NCI-H460 (cell line): Measurements from ENCODE around the gene TJAP1. TPM values are rescaled to one million over a fixed set of nuclear protein-coding genes. Genes with fewer than 3 reads are reported as not detected.
"Not testable (repeated sequence)": the region's sequence is repeated elsewhere in the genome, so short reads cannot be mapped to it uniquely, and the experiment has no call there.

Experiments used
- DNase-seq: peaks from one replicate; pipeline ENCODE4 v3.0.0-alpha.2; 2016; ENCODE audit warnings: low read depth; ENCODE audit errors: extremely low read depth
- total RNA-seq: library from RNA; depleted of rRNA; stranded (reverse); fragments of >200 nt; shearing (Covaris generic); gene quantifications from 2 replicates; pipeline ENCODE4 v1.2.3, GENCODE V29; 2014

TJAP1 gene
- total RNA-seq, 1 experiment from 2014 or later, result 21.3 TPM

- DNase-seq, result no peak
Observed at GRCh38 chr6:43476746-43477145, 624 bp upstream of the TJAP1 start.

GRCh38 chr6:43478008-43478372 lies 620 bp downstream of the TJAP1 start:
- no peak for DNase-seq

DNA sequence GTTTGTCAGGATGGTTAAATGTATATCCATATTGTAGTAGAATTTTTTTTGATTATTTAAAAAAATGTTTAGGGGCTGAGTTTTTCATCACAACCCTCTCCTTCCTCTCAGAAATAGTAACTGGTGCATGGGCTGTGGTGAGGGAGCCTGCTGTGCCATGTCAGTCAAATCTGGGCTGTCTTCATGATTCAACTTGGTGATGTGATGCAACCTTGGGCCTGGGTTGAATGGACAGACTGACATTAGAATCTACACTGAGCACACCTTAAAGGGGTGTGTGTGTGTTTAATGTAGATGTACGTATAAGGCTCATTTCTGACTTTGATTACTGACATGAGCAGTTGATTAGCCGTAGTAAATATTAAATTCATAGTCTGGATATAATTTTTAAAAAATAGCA lies 3.7 kb downstream of the TJAP1 start:
- DNase-seq, result no peak

- DNase-seq, result no peak
Observed at GRCh38 chr6:43481591-43482236, 4.3 kb downstream of the TJAP1 start.

DNA sequence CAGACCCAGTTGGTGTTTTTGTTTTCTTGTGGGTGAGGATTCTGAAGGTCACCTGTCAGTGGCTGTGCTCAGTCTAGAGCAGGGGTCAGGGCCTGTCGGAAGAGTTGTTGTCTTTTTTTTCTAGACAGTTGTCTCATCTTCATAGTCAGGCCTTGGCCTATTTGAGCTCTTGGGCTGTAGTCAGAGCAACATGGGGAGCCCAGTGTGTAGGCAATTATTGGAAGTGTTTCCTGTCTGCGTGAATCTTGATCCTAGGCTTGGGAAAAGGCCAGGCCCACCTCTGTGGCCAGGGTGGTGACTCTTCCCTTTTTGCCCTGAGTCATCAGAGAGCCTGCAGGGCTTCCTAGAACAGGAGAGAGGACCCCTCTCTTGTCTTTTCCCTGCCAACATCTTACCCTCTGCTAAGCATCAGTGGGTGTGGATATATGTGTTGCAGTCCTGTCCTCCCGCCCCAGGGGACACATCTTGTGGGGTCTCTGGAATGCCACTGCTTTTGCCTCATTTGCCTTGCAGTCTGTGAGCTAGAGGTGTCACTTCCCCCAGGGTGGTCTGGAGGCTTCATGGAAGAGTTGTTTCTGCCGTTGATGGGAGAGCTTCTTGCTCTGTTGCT lies 11.4 kb downstream of the TJAP1 start:
- no peak for DNase-seq

DNA sequence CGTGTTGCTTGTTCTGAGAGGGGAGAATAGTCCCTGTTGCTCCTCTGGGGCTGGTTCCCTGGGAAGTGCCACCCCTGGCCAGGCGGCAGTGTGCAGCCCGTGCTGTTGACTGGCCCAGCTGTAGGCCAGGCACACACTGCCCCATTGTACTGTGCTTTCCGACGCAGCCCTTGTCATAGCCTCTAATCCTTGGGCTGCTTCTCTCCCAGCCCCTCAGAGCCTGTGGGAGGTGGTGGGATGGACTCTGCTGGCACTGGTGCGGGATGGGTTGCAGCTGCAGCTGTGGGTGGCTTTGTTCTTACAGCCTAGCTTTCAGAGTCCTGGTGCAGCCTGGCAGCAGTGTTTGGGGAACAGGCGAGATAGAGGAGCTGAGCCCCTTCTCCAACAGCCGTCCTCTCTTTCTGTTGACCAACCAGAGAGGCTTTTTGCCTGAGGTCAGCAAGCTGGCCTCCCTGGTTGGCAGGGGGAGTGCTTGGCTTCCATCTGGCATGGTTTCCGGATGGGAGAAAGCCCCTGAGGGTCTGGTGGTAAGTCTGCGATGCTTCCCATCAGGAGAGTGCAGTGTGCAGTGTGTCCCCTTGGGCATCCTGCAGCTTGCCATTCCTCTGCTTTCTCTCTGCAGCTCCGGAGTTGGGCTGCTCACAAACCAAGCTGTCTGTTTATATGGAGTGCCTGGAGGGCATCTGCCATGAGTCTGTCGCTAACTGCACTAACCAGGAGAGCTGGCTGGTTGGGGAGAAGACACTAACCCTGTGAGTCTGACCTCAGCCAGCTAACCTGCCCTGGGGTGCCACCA lies 12.1 kb downstream of the TJAP1 start:
- DNase-seq, result no peak

- DNase-seq, result no peak
Observed at GRCh38 chr6:43490523-43490939, 13.2 kb downstream of the TJAP1 start.

DNA sequence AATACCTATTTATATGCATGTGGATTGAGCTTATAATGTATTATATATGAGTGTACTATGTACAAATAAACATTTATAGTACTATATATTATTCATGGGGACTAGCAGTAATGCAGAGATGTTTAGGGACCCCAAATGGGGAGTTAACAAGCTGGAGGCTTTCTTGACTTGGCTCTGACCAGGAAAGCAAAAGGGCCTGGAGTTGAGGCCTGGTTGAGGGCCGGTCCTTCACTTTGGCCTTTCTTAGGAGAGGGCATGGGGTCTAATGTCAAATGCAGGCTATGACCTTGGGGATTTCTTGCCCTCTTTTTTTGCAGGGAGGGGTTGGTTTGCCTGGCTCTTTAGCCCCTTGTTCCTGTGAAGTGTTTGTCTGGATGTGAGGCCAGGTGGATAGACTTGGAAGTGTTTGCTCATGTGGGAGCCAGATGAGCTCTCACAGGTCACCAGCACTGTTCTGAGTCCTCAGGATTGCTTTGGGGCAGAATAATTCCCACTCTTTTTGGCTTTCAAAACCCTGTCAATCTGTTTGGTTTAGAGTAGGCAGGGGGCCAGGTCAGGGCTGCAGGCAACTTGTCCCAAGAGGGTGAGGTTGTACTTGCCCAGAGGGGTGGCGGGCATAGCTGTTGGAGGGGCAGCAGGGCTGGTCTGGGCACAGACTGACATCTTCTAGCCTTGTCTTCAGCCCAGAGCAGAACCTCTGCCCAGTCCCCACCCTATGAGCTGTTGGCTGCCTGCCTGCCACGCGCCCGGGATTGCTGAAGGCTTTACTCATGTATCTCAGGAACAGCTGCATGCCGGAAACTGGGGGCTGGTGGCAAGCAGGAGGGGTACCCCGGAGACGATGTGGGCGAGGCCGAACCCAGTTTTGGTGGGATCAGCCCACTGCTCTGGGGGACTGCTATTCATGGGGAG lies 14.6 kb downstream of the TJAP1 start:
- DNase-seq, result no peak

- DNase-seq, result no peak
Observed at GRCh38 chr6:43492673-43493072, 15.3 kb downstream of the TJAP1 start.

GRCh38 chr6:43493230-43493629 lies 15.9 kb downstream of the TJAP1 start:
- DNase-seq, result no peak

GRCh38 chr6:43493833-43494232 lies 16.5 kb downstream of the TJAP1 start:
- no peak for DNase-seq

GRCh38 chr6:43494321-43494720 lies 17.0 kb downstream of the TJAP1 start:
- DNase-seq, result no peak

- DNase-seq, result no peak
Observed at GRCh38 chr6:43494766-43495165, 17.4 kb downstream of the TJAP1 start.

GRCh38 chr6:43495409-43495941 lies 18.1 kb downstream of the TJAP1 start:
- peak; percentile 17 for DNase-seq

GRCh38 chr6:43496370-43497128 lies 19.2 kb downstream of the TJAP1 start:
- peak; percentile 21 for DNase-seq

DNA sequence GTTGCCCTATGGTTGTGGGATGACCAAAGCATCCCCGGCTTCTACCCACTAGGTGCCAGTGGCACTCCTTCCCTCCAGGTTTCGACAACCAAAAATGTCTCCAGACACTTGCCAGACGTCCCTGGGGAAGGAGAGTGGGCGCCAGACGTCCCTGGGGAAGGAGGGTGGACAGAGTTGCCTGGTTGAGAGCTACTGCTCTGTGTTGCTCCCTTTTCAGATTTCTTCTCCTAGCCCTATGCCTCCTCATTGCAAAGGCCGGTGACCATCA lies 19.7 kb downstream of the TJAP1 start:
- DNase-seq, result no peak

- DNase-seq, result no peak
Observed at GRCh38 chr6:43497689-43498088, 20.3 kb downstream of the TJAP1 start.

DNA sequence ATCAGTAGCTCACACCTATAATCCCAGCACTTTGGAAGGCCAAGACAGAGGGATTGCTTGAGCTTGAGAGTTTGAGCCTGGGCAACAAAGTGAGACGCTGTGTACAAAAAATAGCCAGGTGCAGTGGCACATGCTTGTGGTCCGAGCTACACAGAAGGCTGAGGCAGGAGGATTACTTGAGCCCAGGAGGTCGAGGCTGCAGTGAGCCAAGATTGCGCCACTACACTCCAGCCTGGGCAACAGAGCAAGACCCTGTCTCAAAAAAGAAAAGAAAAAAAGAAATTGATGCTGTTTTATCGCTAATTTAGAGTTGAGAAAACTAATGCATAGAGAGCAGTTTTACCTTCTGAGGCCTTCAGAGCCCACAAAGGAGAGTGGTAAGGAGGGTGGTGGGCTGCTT lies 20.9 kb downstream of the TJAP1 start:
- not testable (repeated sequence) for DNase-seq

DNA sequence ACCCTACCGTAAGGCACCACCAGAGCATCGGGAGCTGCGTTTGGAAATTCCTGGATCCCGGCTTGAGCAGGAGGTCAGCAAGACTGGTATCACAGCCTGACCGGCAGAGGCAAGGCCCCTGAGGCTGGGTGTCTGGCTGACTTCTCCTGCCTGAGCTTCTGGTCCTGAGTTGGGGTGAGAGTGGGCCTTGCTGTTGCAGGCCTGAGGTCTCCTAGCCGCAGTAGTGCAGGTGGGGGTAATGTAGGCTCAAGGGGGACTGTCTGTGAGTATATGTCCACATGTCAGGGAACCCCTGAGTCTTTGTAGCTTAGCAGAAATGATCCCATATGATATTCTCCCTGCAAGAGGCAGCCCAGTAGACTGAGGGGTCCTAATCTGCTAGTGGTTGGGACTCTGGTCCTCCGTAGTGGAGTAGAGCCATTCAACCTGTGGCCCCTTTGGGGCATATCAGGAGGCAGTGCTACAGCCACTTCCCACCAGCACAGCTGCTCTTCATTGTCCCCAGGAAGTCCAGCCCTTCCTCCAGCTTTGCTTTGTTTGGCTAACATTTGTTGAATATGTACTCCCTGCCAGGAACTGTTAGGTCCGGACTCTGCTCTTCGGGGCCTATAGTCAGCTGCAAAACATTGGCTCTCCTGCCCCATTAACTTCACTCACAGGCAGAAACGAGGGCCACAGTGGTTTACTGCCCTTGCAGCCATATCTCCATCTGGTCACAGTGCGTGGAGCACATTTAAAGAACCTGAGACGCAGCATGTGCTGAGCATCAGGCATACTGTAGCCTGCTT lies 21.9 kb downstream of the TJAP1 start:
- DNase-seq, result no peak
